LNCaP clone FGC (cell line): ENCODE measurements around the gene EPHB2.

ENCODE experiments used
- DNase-seq: peaks from one replicate; pipeline ENCODE4 v3.0.0-alpha.2; 2011; ENCODE audit warnings: low read depth
- H3K4me3 ChIP-seq: 2 replicates; pipeline ENCODE4 v1.5.1; 2011; ENCODE audit warnings: mild to moderate bottlenecking, low read depth, low read length, control low read depth
- TF ChIP-seq, protein P1 (sequence below): IDR thresholded peaks from 2 replicates; pipeline ENCODE4 v1.5.1; 2012; ENCODE audit warnings: mild to moderate bottlenecking; ENCODE audit not compliant: control insufficient read depth, insufficient read depth; ENCODE audit errors: extremely low read depth

The EPHB2 gene

GRCh38 chr1:22855668-22856606, 145.3 kb downstream of the EPHB2 start:
- no peak overlapping the region for H3K4me3 ChIP-seq
- DNase-seq: no peak
- TF ChIP-seq, protein P1, sequence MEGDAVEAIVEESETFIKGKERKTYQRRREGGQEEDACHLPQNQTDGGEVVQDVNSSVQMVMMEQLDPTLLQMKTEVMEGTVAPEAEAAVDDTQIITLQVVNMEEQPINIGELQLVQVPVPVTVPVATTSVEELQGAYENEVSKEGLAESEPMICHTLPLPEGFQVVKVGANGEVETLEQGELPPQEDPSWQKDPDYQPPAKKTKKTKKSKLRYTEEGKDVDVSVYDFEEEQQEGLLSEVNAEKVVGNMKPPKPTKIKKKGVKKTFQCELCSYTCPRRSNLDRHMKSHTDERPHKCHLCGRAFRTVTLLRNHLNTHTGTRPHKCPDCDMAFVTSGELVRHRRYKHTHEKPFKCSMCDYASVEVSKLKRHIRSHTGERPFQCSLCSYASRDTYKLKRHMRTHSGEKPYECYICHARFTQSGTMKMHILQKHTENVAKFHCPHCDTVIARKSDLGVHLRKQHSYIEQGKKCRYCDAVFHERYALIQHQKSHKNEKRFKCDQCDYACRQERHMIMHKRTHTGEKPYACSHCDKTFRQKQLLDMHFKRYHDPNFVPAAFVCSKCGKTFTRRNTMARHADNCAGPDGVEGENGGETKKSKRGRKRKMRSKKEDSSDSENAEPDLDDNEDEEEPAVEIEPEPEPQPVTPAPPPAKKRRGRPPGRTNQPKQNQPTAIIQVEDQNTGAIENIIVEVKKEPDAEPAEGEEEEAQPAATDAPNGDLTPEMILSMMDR: no peak

DNA sequence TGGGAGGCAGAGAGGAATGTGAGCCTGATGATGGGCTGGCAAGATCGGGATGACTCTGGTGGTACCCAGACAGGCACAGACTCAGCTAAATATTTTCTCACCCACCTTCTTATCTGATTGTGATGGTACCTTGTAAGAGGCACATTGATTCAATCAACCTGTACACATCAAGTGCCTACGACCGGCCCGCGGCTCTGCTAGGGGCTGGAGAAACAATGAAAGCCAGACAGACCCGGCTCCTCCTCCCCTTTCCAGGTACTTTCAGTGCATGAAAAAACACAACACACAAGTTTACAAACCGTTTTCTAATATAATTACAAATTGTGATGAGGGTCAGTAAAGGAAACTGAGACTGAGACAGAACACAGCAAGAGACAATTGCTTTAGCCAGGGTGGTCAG, 147.0 kb downstream of the EPHB2 start:
- TF ChIP-seq, protein P1: no peak
- no peak for DNase-seq
- no peak overlapping the region for H3K4me3 ChIP-seq

DNA sequence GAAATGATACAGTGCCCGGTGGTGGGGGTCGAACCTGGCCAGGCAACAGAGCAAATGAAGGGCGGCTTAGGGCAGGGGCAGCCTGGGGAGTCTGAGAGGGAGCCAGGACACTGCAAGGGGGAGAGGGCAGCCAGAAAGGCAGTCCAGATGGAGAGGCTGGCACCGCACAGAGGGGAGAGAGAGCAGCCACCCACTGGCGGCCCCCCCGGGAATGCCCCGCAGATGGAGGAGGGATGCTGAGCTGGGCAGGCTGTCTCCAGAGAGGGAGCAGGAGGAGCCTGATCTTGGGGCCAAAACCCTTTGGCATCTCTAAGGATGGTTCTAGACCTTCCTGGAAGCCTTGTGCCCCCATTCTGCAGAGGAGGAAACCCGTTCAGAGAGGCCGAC, 149.8 kb downstream of the EPHB2 start:
- DNase-seq: no peak
- no peak overlapping the region for H3K4me3 ChIP-seq
- TF ChIP-seq, protein P1: no peak

DNA sequence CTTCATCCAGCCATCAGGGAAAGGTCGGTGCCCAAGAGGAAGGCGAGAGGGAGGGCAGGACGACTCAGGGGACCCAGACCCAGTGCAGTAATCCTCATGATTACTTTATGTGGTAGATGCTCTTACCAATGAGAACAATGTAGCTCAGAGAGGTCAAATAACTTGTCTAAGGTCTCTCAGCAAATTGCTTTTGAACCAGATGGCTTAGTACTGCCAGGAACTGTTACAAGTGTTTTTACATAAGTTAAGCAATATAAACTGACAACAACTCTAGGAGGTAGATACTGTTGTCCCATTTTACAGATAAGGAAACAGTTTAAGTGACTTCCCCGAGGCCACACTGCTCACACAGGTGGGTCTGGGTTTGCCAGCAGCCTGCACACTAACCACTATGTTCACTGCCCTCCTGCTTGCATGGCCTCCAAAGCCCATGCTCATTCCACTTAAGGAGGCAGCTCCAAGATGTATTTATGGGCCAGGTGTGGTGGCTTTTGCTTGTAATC, 150.3 kb downstream of the EPHB2 start:
- TF ChIP-seq, protein P1: no peak

DNA sequence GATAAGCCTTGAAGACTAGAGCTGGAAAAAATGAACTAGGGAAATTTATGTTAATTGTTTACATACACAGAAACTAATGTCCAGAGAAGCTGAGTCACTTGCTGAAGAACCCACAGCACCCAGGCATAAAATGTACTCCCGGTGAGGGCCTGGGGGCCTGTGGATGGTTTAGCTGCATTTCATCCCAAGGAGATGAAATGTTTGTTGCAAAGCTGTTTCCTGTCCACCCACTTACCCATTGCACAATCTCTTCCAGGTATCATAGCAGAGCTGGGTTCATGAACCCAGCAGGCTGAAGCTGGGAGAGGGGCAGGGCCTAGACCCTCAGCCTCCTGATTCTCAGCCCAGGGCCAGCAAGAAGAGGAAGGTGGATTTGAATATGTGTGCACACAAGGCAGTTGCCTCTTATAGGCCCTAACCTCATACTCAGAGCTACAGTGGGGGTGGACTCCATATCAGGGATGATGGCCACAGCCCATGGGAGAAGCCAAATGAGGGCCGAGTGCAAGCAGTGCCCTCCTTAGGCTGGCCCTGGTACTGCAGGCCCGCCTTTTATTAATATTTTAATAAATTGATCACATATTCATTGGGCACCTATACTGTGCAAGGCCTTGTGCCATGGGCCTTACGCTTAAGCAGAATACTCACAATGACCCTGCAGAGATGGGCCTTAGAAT, 151.3 kb downstream of the EPHB2 start:
- TF ChIP-seq, protein P1: peak; percentile 43
- DNase-seq: no peak
- H3K4me3 ChIP-seq: no peak overlapping the region

More for the DNA sequence above, 150.3 kb downstream of the EPHB2 start:
- no peak for DNase-seq
- no peak overlapping the region for H3K4me3 ChIP-seq

- TF ChIP-seq, protein P1: no peak
- H3K4me3 ChIP-seq: no peak overlapping the region
- no peak for DNase-seq
Measured at GRCh38 chr1:22862752-22863151, 152.1 kb downstream of the EPHB2 start.
